ENCODE data around the gene TSR1.
"Not testable (repeated sequence)": the region's sequence is repeated elsewhere in the genome, so short reads cannot be mapped to it uniquely, and the experiment has no call there.

TSR1 gene

GRCh38 chr17:2331303-2331702 is 5.0 kb downstream of the TSR1 start:
- TF ChIP-seq CTCF (IDR thresholded peaks at IDR 0.05; ENCODE audit: extremely low read depth, missing control alignments), result no peak
- no peak for DNase-seq (ENCODE audit: low spot score)

GRCh38 chr17:2323629-2324314 is 12.5 kb downstream of the TSR1 start:
- TF ChIP-seq CTCF (IDR thresholded peaks at IDR 0.05; ENCODE audit: extremely low read depth, missing control alignments), result no peak
- no peak for DNase-seq (ENCODE audit: low spot score)

GRCh38 chr17:2321399-2321798 is 14.9 kb downstream of the TSR1 start:
- no peak for TF ChIP-seq CTCF (IDR thresholded peaks at IDR 0.05; ENCODE audit: extremely low read depth, missing control alignments)
- no peak for DNase-seq (ENCODE audit: low spot score)

GRCh38 chr17:2319051-2319450 is 17.2 kb downstream of the TSR1 start:
- no peak for TF ChIP-seq CTCF (IDR thresholded peaks at IDR 0.05; ENCODE audit: extremely low read depth, missing control alignments)
- DNase-seq (ENCODE audit: low spot score), result no peak

- TF ChIP-seq CTCF (IDR thresholded peaks at IDR 0.05; ENCODE audit: extremely low read depth, missing control alignments), result no peak
- DNase-seq (ENCODE audit: low spot score), result no peak
These were observed 18.5 kb downstream of the TSR1 start for GRCh38 chr17:2317796-2318195.

GRCh38 chr17:2316916-2317205 is 19.4 kb downstream of the TSR1 start:
- DNase-seq (ENCODE audit: low spot score), result not testable (repeated sequence)

GRCh38 chr17:2312736-2313135 is 23.5 kb downstream of the TSR1 start:
- TF ChIP-seq CTCF (IDR thresholded peaks at IDR 0.05; ENCODE audit: extremely low read depth, missing control alignments), result no peak
- DNase-seq (ENCODE audit: low spot score), result no peak

- DNase-seq (ENCODE audit: low spot score), result no peak
- TF ChIP-seq CTCF (IDR thresholded peaks at IDR 0.05; ENCODE audit: extremely low read depth, missing control alignments), result no peak
These were observed 26.7 kb downstream of the TSR1 start for GRCh38 chr17:2309338-2310154.
